Cardiac muscle cell (in vitro differentiated cells and primary cell): ENCODE data around the gene CDH4. TPM values are rescaled to one million over a fixed set of nuclear protein-coding genes. Genes with fewer than 3 reads are reported as not detected.

ENCODE experiments used
- DNase-seq, 2 donors: peaks; one replicate each; pipeline versions ENCODE4 v3.0.0 to v3.0.0-alpha.2; 2010 to 2017; ENCODE audit warnings: low read depth in 1 of 2, low spot score in 1 of 2
- H3K27ac ChIP-seq: fragments of 200-600 bp; sonication (generic); 2 replicates; pipeline ENCODE4 v1.5.1; 2016
- H3K27me3 ChIP-seq: fragments of 200-600 bp; sonication (generic); 2 replicates; pipeline ENCODE4 v1.6.0; 2016; ENCODE audit warnings: control low read depth
- H3K36me3 ChIP-seq: fragments of 200-600 bp; sonication (generic); 2 replicates; pipeline ENCODE4 v1.5.1; 2016; ENCODE audit warnings: control low read depth
- H3K4me1 ChIP-seq: fragments of 200-600 bp; sonication (generic); 2 replicates; pipeline ENCODE4 v1.8.1; 2017; ENCODE audit warnings: low read depth, mild to moderate bottlenecking, mixed run types
- H3K4me3 ChIP-seq: fragments of 200-600 bp; sonication (generic); 2 replicates; pipeline ENCODE4 v1.5.1; 2016; ENCODE audit warnings: mild to moderate bottlenecking
- H3K9me3 ChIP-seq: fragments of 200-600 bp; sonication (generic); 2 replicates; pipeline ENCODE4 v1.5.1; 2017; ENCODE audit warnings: low read depth, mild to moderate bottlenecking, control low read depth
- polyA plus RNA-seq: library from polyadenylated mRNA; unstranded; fragments of >200 nt; fragmentation: Nextera tagmentation; extraction: Ambion mirVana; gene quantifications from 2 replicates; pipeline ENCODE4 v1.2.1, GENCODE V29; 2016
- total RNA-seq: library from RNA; depleted of rRNA; stranded (reverse); fragments of >200 nt; gene quantifications from 2 replicates; pipeline ENCODE4 v1.2.3, GENCODE V29; 2016
- TF ChIP-seq, protein P1 (sequence below): IDR thresholded peaks from 2 replicates; pipeline ENCODE4 v1.5.1; 2012; ENCODE audit warnings: low read depth, mild to moderate bottlenecking, low read length

Gene CDH4
- total and polyA plus RNA-seq, 2 experiments from 2014 or later, result 0.43 to 0.80 TPM

GRCh38 chr20:61614706-61615100 is 362.6 kb downstream of the CDH4 start:
- DNase-seq, result no peak
- no peaks in the 10 kb centered on the region for H3K9me3 ChIP-seq
- no peaks in the 10 kb centered on the region for H3K4me1 ChIP-seq
- H3K4me3 ChIP-seq, result no peak overlapping the region
- no peaks in the 10 kb centered on the region for H3K36me3 ChIP-seq
- H3K27me3 ChIP-seq, result no peaks in the 10 kb centered on the region
- TF ChIP-seq, protein P1, sequence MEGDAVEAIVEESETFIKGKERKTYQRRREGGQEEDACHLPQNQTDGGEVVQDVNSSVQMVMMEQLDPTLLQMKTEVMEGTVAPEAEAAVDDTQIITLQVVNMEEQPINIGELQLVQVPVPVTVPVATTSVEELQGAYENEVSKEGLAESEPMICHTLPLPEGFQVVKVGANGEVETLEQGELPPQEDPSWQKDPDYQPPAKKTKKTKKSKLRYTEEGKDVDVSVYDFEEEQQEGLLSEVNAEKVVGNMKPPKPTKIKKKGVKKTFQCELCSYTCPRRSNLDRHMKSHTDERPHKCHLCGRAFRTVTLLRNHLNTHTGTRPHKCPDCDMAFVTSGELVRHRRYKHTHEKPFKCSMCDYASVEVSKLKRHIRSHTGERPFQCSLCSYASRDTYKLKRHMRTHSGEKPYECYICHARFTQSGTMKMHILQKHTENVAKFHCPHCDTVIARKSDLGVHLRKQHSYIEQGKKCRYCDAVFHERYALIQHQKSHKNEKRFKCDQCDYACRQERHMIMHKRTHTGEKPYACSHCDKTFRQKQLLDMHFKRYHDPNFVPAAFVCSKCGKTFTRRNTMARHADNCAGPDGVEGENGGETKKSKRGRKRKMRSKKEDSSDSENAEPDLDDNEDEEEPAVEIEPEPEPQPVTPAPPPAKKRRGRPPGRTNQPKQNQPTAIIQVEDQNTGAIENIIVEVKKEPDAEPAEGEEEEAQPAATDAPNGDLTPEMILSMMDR, result no peak
- no peak overlapping the region for H3K27ac ChIP-seq

DNA sequence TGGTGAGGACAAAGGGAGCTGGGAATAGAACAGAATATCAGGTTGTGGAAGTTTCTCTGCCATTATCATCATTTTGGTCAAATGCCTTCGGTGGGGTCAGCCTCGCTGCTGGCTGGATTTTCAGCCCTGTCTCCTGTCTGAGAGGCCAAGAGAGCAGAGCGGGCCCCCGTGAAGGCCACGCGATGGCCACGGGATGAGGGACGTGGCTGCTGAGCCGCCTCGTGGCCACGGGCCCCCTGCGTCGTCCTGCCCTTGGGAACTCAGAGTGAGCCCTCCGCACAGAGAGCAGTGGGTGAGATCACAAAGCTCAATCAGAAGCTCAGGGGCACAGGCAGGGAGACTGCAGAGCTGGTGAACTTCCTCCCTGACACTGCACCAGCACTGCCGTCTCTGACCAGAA is 363.7 kb downstream of the CDH4 start:
- DNase-seq, result no peak
- no peaks in the 10 kb centered on the region for H3K4me1 ChIP-seq
- H3K27ac ChIP-seq, result no peak overlapping the region
- TF ChIP-seq, protein P1, result no peak
- no peaks in the 10 kb centered on the region for H3K9me3 ChIP-seq
- no peak overlapping the region for H3K4me3 ChIP-seq
- no peaks in the 10 kb centered on the region for H3K36me3 ChIP-seq
- H3K27me3 ChIP-seq, result no peaks in the 10 kb centered on the region

DNA sequence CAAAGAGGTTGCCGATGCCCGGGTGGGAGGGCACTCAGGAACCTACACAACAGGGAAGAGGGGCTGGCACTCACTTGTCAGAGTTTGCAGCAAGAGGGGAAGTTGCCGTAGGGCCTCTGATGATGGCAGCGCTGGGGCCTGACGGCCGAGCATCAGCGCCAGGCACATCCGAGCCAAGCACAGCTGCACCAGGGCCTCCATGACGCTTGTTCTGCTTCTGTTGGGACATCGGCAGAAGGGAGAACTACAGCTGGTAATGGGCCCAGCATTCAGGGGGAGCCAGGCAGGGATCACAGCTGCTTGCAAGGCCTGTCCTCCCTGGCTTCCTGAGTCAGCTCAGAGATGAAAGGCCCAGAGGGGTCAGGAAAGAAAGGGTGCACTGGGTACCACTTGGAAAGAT is 367.7 kb downstream of the CDH4 start:
- Histone ChIP-seq H3K4me1 (no peaks in the 10 kb centered on the region), H3K4me3 (no peak overlapping the region), H3K9me3 (no peaks in the 10 kb centered on the region), H3K27me3 (no peaks in the 10 kb centered on the region), H3K36me3 (no peaks in the 10 kb centered on the region), H3K27ac (no peak overlapping the region)
- DNase-seq, result no peak
- TF ChIP-seq, protein P1, result no peak

- no peak overlapping the region for H3K4me3 ChIP-seq
Measured at GRCh38 chr20:61620174-61620573, 368.1 kb downstream of the CDH4 start.

GRCh38 chr20:61621035-61621730 is 369.1 kb downstream of the CDH4 start:
- no peaks in the 10 kb centered on the region for H3K27me3 ChIP-seq
- TF ChIP-seq, protein P1, result no peak

More at GRCh38 chr20:61620174-61620573, 368.1 kb downstream of the CDH4 start:
- H3K36me3 ChIP-seq, result no peaks in the 10 kb centered on the region
- no peaks in the 10 kb centered on the region for H3K9me3 ChIP-seq
- no peak for DNase-seq
- H3K27me3 ChIP-seq, result no peaks in the 10 kb centered on the region
- H3K4me1 ChIP-seq, result no peaks in the 10 kb centered on the region
- no peak overlapping the region for H3K27ac ChIP-seq
- TF ChIP-seq, protein P1, result no peak

More at GRCh38 chr20:61621035-61621730, 369.1 kb downstream of the CDH4 start:
- Histone ChIP-seq H3K36me3 (no peaks in the 10 kb centered on the region), H3K27ac (no peak overlapping the region), H3K9me3 (no peaks in the 10 kb centered on the region), H3K4me3 (no peak overlapping the region), H3K4me1 (no peaks in the 10 kb centered on the region)
- DNase-seq, result no peak
